Fibroblast of the aortic adventitia (primary cell): ENCODE measurements around the gene APCDD1L. TPM values are rescaled to one million over a fixed set of nuclear protein-coding genes. Genes with fewer than 3 reads are reported as not detected.

Experiments
- DNase-seq: peaks from one replicate; pipeline ENCODE4 v3.0.0-alpha.2; 2010; ENCODE audit warnings: low read depth
- H3K4me3 ChIP-seq: 2 replicates; pipeline ENCODE4 v1.5.1; 2011; ENCODE audit warnings: low read depth, mild to moderate bottlenecking, control low read depth, low read length, moderate library complexity
- CTCF ChIP-seq: IDR thresholded peaks from 2 replicates; pipeline ENCODE4 v1.5.1; 2011; ENCODE audit warnings: mild to moderate bottlenecking, low read length, control low read depth, inconsistent platforms; ENCODE audit not compliant: insufficient read depth
- total RNA-seq: library from RNA; depleted of rRNA; stranded (reverse); fragments of >200 nt; gene quantifications from 2 replicates; pipeline ENCODE4 v1.2.3, GENCODE V29; 2012; ENCODE audit warnings: low replicate concordance

APCDD1L gene
- total RNA-seq, 1 donor, result 20.8 TPM

GRCh38 chr20:58480551-58481336, 34.5 kb downstream of the APCDD1L start:
- no peak for DNase-seq
- no peak overlapping the region for H3K4me3 ChIP-seq
- TF ChIP-seq CTCF, result no peak

- no peak for TF ChIP-seq CTCF
- DNase-seq, result no peak
- H3K4me3 ChIP-seq, result no peak overlapping the region
Observed at GRCh38 chr20:58479726-58480440, 35.3 kb downstream of the APCDD1L start.

GRCh38 chr20:58478141-58478805, 36.9 kb downstream of the APCDD1L start:
- DNase-seq, result no peak
- no peak overlapping the region for H3K4me3 ChIP-seq
- TF ChIP-seq CTCF, result no peak

- no peak for DNase-seq
- TF ChIP-seq CTCF, result no peak
Observed at GRCh38 chr20:58475466-58475865, 39.7 kb downstream of the APCDD1L start.

GRCh38 chr20:58473453-58474425, 41.5 kb downstream of the APCDD1L start:
- TF ChIP-seq CTCF, result no peak
- H3K4me3 ChIP-seq, result no peak overlapping the region
- DNase-seq, result no peak

More at GRCh38 chr20:58475466-58475865, 39.7 kb downstream of the APCDD1L start:
- no peak overlapping the region for H3K4me3 ChIP-seq
